IMR-90 (cell line): ENCODE measurements around the gene SESN2. TPM values are rescaled to one million over a fixed set of nuclear protein-coding genes. Genes with fewer than 3 reads are reported as not detected.

ENCODE experiments used
- ATAC-seq: fragments of 200-7000 bp; cut with Tn5 transposase; 2 replicates; pipeline ENCODE4 v1.9.1; 2020; ENCODE audit warnings: low read depth, mild to moderate bottlenecking, moderate library complexity
- BruUV-seq: library from RNA; stranded (reverse); fragments of 400-500 nt; replicated peaks from 2 replicates; lab custom pipeline; 2021; lab: Mats Ljungman, UMichigan
- CTCF ChIA-PET: fragments of 300-600 bp; formaldehyde crosslinking; extraction: SDS; loops from one replicate; lab custom pipeline; 2021; ENCODE audit warnings: antibody characterized with exemption; lab: Yijun Ruan, JAX
- POLR2A ChIA-PET: fragments of 300-600 bp; sonication (Branson Sonifier 250); formaldehyde crosslinking; loops from one replicate; lab custom pipeline; 2022; ENCODE audit warnings: antibody characterized with exemption; ENCODE audit not compliant: unreplicated experiment; lab: Charles Lee
- DNase-seq: peaks from one replicate; pipeline ENCODE4 v3.0.0; 2013
- H2AFZ ChIP-seq: replicated peaks from 2 replicates; pipeline ENCODE3; 2013; ENCODE audit warnings: low read length, mild to moderate bottlenecking; ENCODE audit not compliant: poor library complexity
- H2AK5ac ChIP-seq: 2 replicates; pipeline ENCODE4 v1.6.1; 2013; ENCODE audit warnings: low read depth, low read length, inconsistent platforms
- H2AK9ac ChIP-seq: replicated peaks from 2 replicates; pipeline ENCODE3; 2013; ENCODE audit warnings: mild to moderate bottlenecking, low read depth, low read length, moderate library complexity; ENCODE audit not compliant: poor library complexity
- H2BK120ac ChIP-seq: 2 replicates; pipeline ENCODE4 v1.6.1; 2013; ENCODE audit warnings: low read depth, low read length, inconsistent platforms
- H2BK15ac ChIP-seq: 3 replicates; pipeline ENCODE4 v1.6.1; 2013; ENCODE audit warnings: low read depth, low read length, inconsistent platforms
- H2BK20ac ChIP-seq: 2 replicates; pipeline ENCODE4 v1.6.1; 2013; ENCODE audit warnings: low read depth, mild to moderate bottlenecking, inconsistent platforms, low read length, moderate library complexity
- H2BK5ac ChIP-seq: 2 replicates; pipeline ENCODE4 v1.6.1; 2013; ENCODE audit warnings: mild to moderate bottlenecking, low read depth, low read length, inconsistent platforms; ENCODE audit not compliant: poor library complexity, severe bottlenecking
- H3K14ac ChIP-seq: replicated peaks from 2 replicates; pipeline ENCODE4 v1.6.1; 2013; ENCODE audit warnings: low read depth, low read length, inconsistent platforms
- H3K18ac ChIP-seq: 2 replicates; pipeline ENCODE4 v1.6.1; 2013; ENCODE audit warnings: low read depth, low read length, control low read depth
- H3K23ac ChIP-seq: 2 replicates; pipeline ENCODE4 v1.6.1; 2013; ENCODE audit warnings: low read depth, low read length, inconsistent platforms
- H3K27ac ChIP-seq: 2 replicates; pipeline ENCODE4 v1.5.1; 2013; ENCODE audit warnings: mild to moderate bottlenecking, control low read depth, low read length; ENCODE audit not compliant: insufficient read depth
- H3K27me3 ChIP-seq: 2 replicates; pipeline ENCODE4 v1.6.1; 2013; ENCODE audit warnings: low read length; ENCODE audit not compliant: control insufficient read depth, insufficient read depth
- H3K36me3 ChIP-seq: 2 replicates; pipeline ENCODE4 v1.6.1; 2013; ENCODE audit warnings: low read length, mixed read lengths; ENCODE audit not compliant: control insufficient read depth, insufficient read depth
- H3K4ac ChIP-seq: 2 replicates; pipeline ENCODE4 v1.6.1; 2013; ENCODE audit warnings: low read depth, low read length, inconsistent platforms
- H3K4me1 ChIP-seq: 2 replicates; pipeline ENCODE4 v1.6.1; 2013; ENCODE audit warnings: low read length, mixed read lengths; ENCODE audit not compliant: control insufficient read depth, insufficient read depth
- H3K4me2 ChIP-seq: 2 replicates; pipeline ENCODE4 v1.6.1; 2013; ENCODE audit warnings: low read depth, mild to moderate bottlenecking, control low read depth, low read length, moderate library complexity
- H3K4me3 ChIP-seq: 2 replicates; pipeline ENCODE4 v1.5.1; 2013; ENCODE audit warnings: low read depth, mild to moderate bottlenecking, control low read depth, low read length, moderate library complexity; ENCODE audit not compliant: insufficient read depth
- H3K56ac ChIP-seq: 2 replicates; pipeline ENCODE4 v1.6.1; 2013; ENCODE audit warnings: low read length, inconsistent platforms; ENCODE audit not compliant: insufficient read depth; ENCODE audit errors: extremely low read depth
- H3K79me1 ChIP-seq, 2 experiments: 2 replicates each; pipeline ENCODE4 v1.6.1; 2013; ENCODE audit warnings: low read length in 2 of 2, inconsistent platforms in 1 of 2, low read depth in 1 of 2
- H3K9ac ChIP-seq: 2 replicates; pipeline ENCODE4 v1.6.1; 2013; ENCODE audit warnings: low read depth, low read length, control low read depth
- H3K9me1 ChIP-seq: 2 replicates; pipeline ENCODE4 v1.6.1; 2013; ENCODE audit warnings: low read length, inconsistent platforms; ENCODE audit not compliant: insufficient read depth
- H3K9me3 ChIP-seq: 2 replicates; pipeline ENCODE4 v1.6.1; 2013; ENCODE audit warnings: low read length; ENCODE audit not compliant: control insufficient read depth, insufficient read depth
- H4K20me1 ChIP-seq: 2 replicates; pipeline ENCODE4 v1.6.1; 2013; ENCODE audit warnings: low read length, inconsistent platforms; ENCODE audit not compliant: insufficient read depth
- H4K5ac ChIP-seq: 2 replicates; pipeline ENCODE4 v1.6.1; 2013; ENCODE audit warnings: mild to moderate bottlenecking, low read depth, low read length, control low read depth
- H4K8ac ChIP-seq, 2 experiments: 2 replicates each; pipeline ENCODE4 v1.6.1; 2013; ENCODE audit warnings: low read depth in 2 of 2, low read length in 2 of 2, control low read depth in 1 of 2, inconsistent platforms in 1 of 2
- H4K91ac ChIP-seq: 2 replicates; pipeline ENCODE4 v1.6.1; 2013; ENCODE audit warnings: low read depth, low read length, inconsistent platforms; ENCODE audit not compliant: insufficient read depth
- BHLHE40 ChIP-seq: fragments of 150-350 bp; IDR thresholded peaks from 2 replicates; pipeline ENCODE4 v1.6.1; 2016; ENCODE audit warnings: mild to moderate bottlenecking, low read depth, low read length
- CEBPB ChIP-seq: IDR thresholded peaks from 2 replicates; pipeline ENCODE4 v1.6.1; 2012; ENCODE audit warnings: low read depth, low read length, improper control_type of control experiment
- CHD1 ChIP-seq: IDR thresholded peaks from 2 replicates; pipeline ENCODE4 v1.6.1; 2012; ENCODE audit warnings: low read depth, low read length, improper control_type of control experiment
- CTCF ChIP-seq: conservative IDR thresholded peaks from 2 replicates; pipeline ENCODE4 v1.5.1; 2012; ENCODE audit warnings: mild to moderate bottlenecking, low read depth, low read length, improper control_type of control experiment
- ELK1 ChIP-seq: fragments of 150-350 bp; IDR thresholded peaks from 2 replicates; pipeline ENCODE4 v1.6.1; 2016; ENCODE audit warnings: low read depth, mild to moderate bottlenecking, low read length, moderate library complexity, borderline replicate concordance
- FOS ChIP-seq: fragments of 150-350 bp; IDR thresholded peaks from 2 replicates; pipeline ENCODE4 v1.6.1; 2016; ENCODE audit warnings: low read depth, low read length
- MAFK ChIP-seq: IDR thresholded peaks from 2 replicates; pipeline ENCODE4 v1.6.1; 2012; ENCODE audit warnings: low read depth, low read length, improper control_type of control experiment
- MAZ ChIP-seq: IDR thresholded peaks from 2 replicates; pipeline ENCODE4 v1.6.1; 2012; ENCODE audit warnings: low read depth, mild to moderate bottlenecking, low read length, improper control_type of control experiment, moderate library complexity, borderline replicate concordance
- MXI1 ChIP-seq: IDR thresholded peaks from 2 replicates; pipeline ENCODE4 v1.6.1; 2012; ENCODE audit warnings: low read depth, mild to moderate bottlenecking, low read length, moderate library complexity, borderline replicate concordance
- NFE2L2 ChIP-seq: fragments of 150-350 bp; IDR thresholded peaks from 2 replicates; pipeline ENCODE4 v1.6.1; 2016; ENCODE audit warnings: low read depth, mild to moderate bottlenecking, low read length
- POLR2A ChIP-seq: IDR thresholded peaks from 2 replicates; pipeline ENCODE4 v1.6.1; 2012; ENCODE audit warnings: mild to moderate bottlenecking, low read depth, low read length
- RAD21 ChIP-seq: IDR thresholded peaks from 2 replicates; pipeline ENCODE4 v1.6.1; 2012; ENCODE audit warnings: low read length, improper control_type of control experiment
- RCOR1 ChIP-seq: IDR thresholded peaks from 2 replicates; pipeline ENCODE4 v1.6.1; 2012; ENCODE audit warnings: mild to moderate bottlenecking, low read length, improper control_type of control experiment; ENCODE audit not compliant: insufficient replicate concordance
- RFX5 ChIP-seq: IDR thresholded peaks from 2 replicates; pipeline ENCODE4 v1.8.0; 2012; ENCODE audit warnings: low read depth, mild to moderate bottlenecking, low read length, moderate library complexity
- SMC3 ChIP-seq: fragments of 150-350 bp; IDR thresholded peaks from 2 replicates; pipeline ENCODE4 v1.6.1; 2016; ENCODE audit warnings: low read depth, mild to moderate bottlenecking, antibody characterized with exemption, low read length, moderate library complexity
- USF2 ChIP-seq: fragments of 150-350 bp; IDR thresholded peaks from 2 replicates; pipeline ENCODE4 v1.6.1; 2017; ENCODE audit warnings: mild to moderate bottlenecking, antibody characterized with exemption, low read length, low read depth
- WGBS, 2 experiments: methylation state at CpG; one replicate each; pipeline versions ENCODE4 v1.1.5 to v1.1.7; 2013; ENCODE audit warnings: missing lambda C conversion rate in 2 of 2; ENCODE audit not compliant: insufficient read length in 1 of 2; ENCODE audit errors: extremely low coverage in 2 of 2; 5-methylcytosine and 5-hydroxymethylcytosine counted together
- dilution Hi-C: fragments of 300-500 bp; cut with HindIII; formaldehyde crosslinking; loops from one replicate; pipeline ENCODE4 v1.14.3; 2018; ENCODE audit warnings: low sequenced_read_pairs; ENCODE audit not compliant: unreplicated experiment
- in situ Hi-C: fragments of 300-500 bp; cut with MboI; formaldehyde crosslinking; loops from 3 replicates; pipeline ENCODE4 v1.14.3; 2019; ENCODE audit warnings: low sequenced_read_pairs, inconsistent platforms, mixed read lengths
- intact Hi-C: fragments of 100-400 bp; cut with micrococcal nuclease; formaldehyde crosslinking; loops from 2 replicates; pipeline ENCODE4 v1.10.0; 2022
- polyA plus RNA-seq, 3 experiments: library from polyadenylated mRNA; depleted of rRNA; stranded (reverse); fragments of >200 nt; gene quantifications; 2 replicates each; pipeline ENCODE4 v1.2.3, GENCODE V29; 2012; ENCODE audit warnings: low replicate concordance in 1 of 3
- total RNA-seq: library from RNA; depleted of rRNA; stranded (reverse); fragments of >200 nt; gene quantifications from 2 replicates; pipeline ENCODE4 v1.2.3, GENCODE V29; 2012

The SESN2 gene
- total and polyA plus RNA-seq, 2 of the 4 experiments (the other 2 are of a cell fraction): 10.2 to 20.9 TPM

- Histone ChIP-seq H3K9me3 (no peaks in the 10 kb centered on the region), H2AK9ac (no peak overlapping the region), H3K27me3 (no peaks in the 10 kb centered on the region; the same call in 1 of the 2 replicates), H4K5ac (no peak overlapping the region), H2BK120ac (no peak overlapping the region), H3K27ac (no peak overlapping the region), H3K14ac (no peak overlapping the region), H3K18ac (no peak overlapping the region), H3K9ac (no peak overlapping the region), H2BK20ac (no peak overlapping the region), H3K4me3 (no peak overlapping the region), H4K8ac (no peak overlapping the region), H3K4me2 (no peak overlapping the region), H4K20me1 (no peaks in the 10 kb centered on the region), H3K36me3 (no peaks in the 10 kb centered on the region), H3K9me1 (peaks cover 5% of the 10 kb centered on the region), H2BK5ac (no peak overlapping the region), H3K79me1 (no peaks in the 10 kb centered on the region), H3K4me1 (no peaks in the 10 kb centered on the region), H2BK15ac (no peak overlapping the region), H3K23ac (no peak overlapping the region), H3K56ac (no peak overlapping the region), H2AK5ac (no peak overlapping the region), H3K4ac (no peak overlapping the region), H4K91ac (no peak overlapping the region), H2AFZ (no peak overlapping the region)
- in situ Hi-C loops: no loop called here
- no peak for ATAC-seq
- dilution Hi-C loops: no loop called here
- intact Hi-C loops: no loop called here
- no peak for DNase-seq
- CTCF ChIA-PET: no interaction called here
- TF ChIP-seq MAZ: no peak
- no peak for TF ChIP-seq SMC3
- TF ChIP-seq RCOR1: no peak
- no peak for TF ChIP-seq ELK1
- no peak for TF ChIP-seq CEBPB
- no peak for TF ChIP-seq BHLHE40
- no peak for TF ChIP-seq NFE2L2
- no peak for TF ChIP-seq POLR2A
- no peak for TF ChIP-seq RAD21
- TF ChIP-seq RFX5: no peak
- TF ChIP-seq FOS: no peak
- no peak for TF ChIP-seq MAFK
- no peak for TF ChIP-seq CTCF
- TF ChIP-seq MXI1: no peak
- no peak for TF ChIP-seq CHD1
- TF ChIP-seq USF2: no peak
- POLR2A ChIA-PET: no interaction called here
- BruUV-seq: no TSS peak
- no CpG with 5 or more reads among the region's 2 CpGs for WGBS, 2 experiments
Observed at GRCh38 chr1:28290851-28291250, 31.5 kb downstream of the SESN2 start.
